ENCODE results near the gene SUGP2.

SUGP2 gene

DNA sequence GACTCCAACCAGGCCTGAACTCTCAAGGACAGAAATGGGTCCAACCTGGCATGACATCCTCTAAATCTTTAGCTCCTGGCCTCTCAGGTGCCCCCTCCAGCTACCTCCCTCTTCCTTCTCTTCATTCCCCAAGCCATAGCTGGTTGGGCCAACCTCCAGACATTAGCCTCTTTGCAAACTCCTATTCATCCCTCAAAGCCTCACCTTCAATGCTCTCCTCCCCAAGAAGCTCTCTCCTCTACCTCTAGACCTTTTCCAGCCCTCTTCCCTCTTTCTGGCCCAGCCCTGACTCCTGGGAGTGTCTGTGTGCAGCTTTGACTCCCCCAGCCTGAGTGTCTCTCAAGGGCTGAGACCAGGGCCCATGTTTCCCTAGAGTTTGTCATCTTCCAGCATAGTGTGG lies 87.0 kb downstream of the SUGP2 start:
- no peak overlapping the region for H3K9ac ChIP-seq (ENCODE audit: insufficient read length)
- H3K4me3 ChIP-seq = no peak overlapping the region
- DNase-seq (ENCODE audit: low read depth, low spot score) = no peak
- no peak overlapping the region for H3K27ac ChIP-seq
- TF ChIP-seq FOXP2 (optimal IDR thresholded peaks at IDR 0.05; ENCODE audit: control extremely low read depth, extremely low read length, insufficient read depth) (no peak), EZH2 (IDR thresholded peaks at IDR 0.05) (no peak), POLR2AphosphoS5 (IDR thresholded peaks at IDR 0.05; ENCODE audit: borderline replicate concordance, low read depth, low read length) (no peak)
- no peaks in the 10 kb centered on the region for H3K9me3 ChIP-seq (ENCODE audit: low read depth, low read length)
- no peaks in the 10 kb centered on the region for H3K36me3 ChIP-seq (ENCODE audit: insufficient read depth, low read length)

DNA sequence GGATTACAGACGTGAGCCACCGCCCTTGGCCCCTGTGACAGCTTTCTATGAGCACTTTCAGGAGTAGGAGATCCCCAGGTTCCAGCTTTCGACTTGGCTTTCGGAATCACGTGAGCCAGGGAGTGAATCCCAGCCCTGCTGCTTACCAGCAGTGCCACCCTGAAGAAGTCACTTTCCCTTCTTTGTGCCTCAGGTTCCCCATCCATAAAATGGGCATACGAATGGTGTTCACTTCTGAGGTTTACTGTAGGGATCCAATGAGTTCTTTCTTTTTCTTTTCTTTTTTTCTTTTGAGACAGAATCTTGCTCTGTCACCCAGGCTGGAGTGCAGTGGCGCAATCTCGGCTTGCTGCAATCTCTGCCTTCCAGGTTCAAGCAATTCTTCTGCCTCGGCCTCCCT lies 88.0 kb downstream of the SUGP2 start:
- no peak overlapping the region for H3K9ac ChIP-seq (ENCODE audit: insufficient read length)
- H3K27ac ChIP-seq = no peak overlapping the region
- H3K9me3 ChIP-seq (ENCODE audit: low read depth, low read length) = no peaks in the 10 kb centered on the region
- no peak overlapping the region for H3K4me3 ChIP-seq
- DNase-seq (ENCODE audit: low read depth, low spot score) = no peak
- no peaks in the 10 kb centered on the region for H3K36me3 ChIP-seq (ENCODE audit: insufficient read depth, low read length)
- no peak for TF ChIP-seq FOXP2 (optimal IDR thresholded peaks at IDR 0.05; ENCODE audit: control extremely low read depth, extremely low read length, insufficient read depth)
- TF ChIP-seq EZH2 (IDR thresholded peaks at IDR 0.05) = no peak
- no peak for TF ChIP-seq POLR2AphosphoS5 (IDR thresholded peaks at IDR 0.05; ENCODE audit: borderline replicate concordance, low read depth, low read length)

DNA sequence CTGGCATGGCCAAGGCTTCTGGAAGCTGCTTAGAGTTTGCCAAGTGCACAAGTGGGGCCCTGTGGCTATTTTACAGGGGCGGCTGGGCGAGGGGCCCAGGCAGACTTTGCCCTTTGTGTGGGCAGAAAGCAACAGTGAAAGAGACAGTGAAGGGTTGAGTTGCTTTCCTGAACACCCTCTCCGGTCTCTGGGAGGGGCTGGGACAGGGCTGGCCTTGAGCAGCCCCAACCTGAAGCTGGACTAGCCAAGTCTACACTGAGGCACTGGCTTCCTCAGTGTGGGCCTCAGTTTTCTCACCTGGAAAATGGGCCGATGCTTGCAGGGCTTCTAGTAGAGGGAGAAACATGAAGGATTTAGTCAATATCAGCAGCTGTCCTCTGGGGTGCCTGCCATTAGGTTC lies 89.9 kb downstream of the SUGP2 start:
- Histone ChIP-seq H3K4me3 (no peak overlapping the region), H3K9me3 (ENCODE audit: low read depth, low read length) (no peaks in the 10 kb centered on the region), H3K9ac (ENCODE audit: insufficient read length) (no peak overlapping the region), H3K27ac (no peak overlapping the region), H3K36me3 (ENCODE audit: insufficient read depth, low read length) (no peaks in the 10 kb centered on the region)
- TF ChIP-seq FOXP2 (optimal IDR thresholded peaks at IDR 0.05; ENCODE audit: control extremely low read depth, extremely low read length, insufficient read depth) (no peak), EZH2 (IDR thresholded peaks at IDR 0.05) (no peak), POLR2AphosphoS5 (IDR thresholded peaks at IDR 0.05; ENCODE audit: borderline replicate concordance, low read depth, low read length) (no peak)
- no peak for DNase-seq (ENCODE audit: low read depth, low spot score)

DNA sequence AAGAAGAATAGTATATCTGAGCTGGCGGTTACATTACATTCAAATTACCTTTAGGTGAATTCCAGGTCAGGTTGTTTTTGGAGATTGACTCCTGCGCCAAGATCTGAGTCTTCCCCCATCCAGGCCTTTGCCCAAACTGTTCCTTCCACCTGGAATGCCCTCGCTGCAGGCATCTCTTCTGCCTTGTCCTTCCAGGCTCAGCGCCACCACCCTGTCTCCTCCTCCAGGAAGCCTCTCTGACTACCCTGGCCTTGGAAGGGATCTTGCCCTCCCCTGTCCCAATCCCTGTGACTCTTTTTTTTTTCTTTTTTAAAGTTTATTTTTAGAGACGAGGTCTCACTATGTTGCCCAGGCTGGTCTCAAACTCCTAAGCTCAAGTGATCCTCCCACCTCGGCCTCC lies 90.6 kb downstream of the SUGP2 start:
- no peak overlapping the region for H3K9ac ChIP-seq (ENCODE audit: insufficient read length)

DNA sequence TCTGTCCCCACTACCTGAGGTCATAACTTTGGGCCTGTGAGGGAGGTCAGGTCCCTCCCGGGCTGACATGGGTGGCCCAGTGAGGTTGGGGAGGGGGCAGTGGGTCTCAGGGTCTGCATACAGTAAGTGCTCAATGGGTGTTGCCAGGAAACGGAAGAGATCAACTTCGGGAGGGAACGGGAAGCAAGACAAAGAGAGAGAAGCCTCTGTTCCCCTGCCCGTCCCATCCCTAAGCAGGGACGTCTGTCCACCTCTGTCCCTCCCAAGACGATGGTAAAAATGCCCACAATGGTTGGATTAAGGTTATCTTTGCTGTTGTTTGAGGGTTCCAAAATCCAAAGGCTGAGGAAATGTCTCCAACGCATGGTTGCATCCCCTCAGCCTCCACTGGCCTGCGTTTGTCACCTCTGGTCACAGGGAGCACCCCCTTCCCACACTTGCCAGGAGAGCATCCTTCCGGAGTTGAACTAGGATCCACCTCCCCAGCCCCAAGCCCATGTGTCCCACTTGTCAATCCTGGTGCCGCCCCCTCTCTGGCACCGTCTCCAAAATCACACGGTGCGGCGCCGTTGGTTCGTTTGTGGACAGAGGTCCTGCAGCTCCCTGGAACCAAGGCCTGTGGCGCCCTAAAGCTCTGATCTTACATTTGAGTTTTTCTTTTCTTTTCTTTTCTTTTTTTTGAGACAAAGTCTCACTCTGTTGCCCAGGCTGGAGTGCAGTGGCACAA lies 91.5 kb downstream of the SUGP2 start:
- Histone ChIP-seq H3K27ac (no peak overlapping the region), H3K9ac (ENCODE audit: insufficient read length) (no peak overlapping the region), H3K4me3 (no peak overlapping the region), H3K36me3 (ENCODE audit: insufficient read depth, low read length) (no peaks in the 10 kb centered on the region), H3K9me3 (ENCODE audit: low read depth, low read length) (no peaks in the 10 kb centered on the region)
- DNase-seq (ENCODE audit: low read depth, low spot score) = no peak
- TF ChIP-seq FOXP2 (optimal IDR thresholded peaks at IDR 0.05; ENCODE audit: control extremely low read depth, extremely low read length, insufficient read depth) (no peak), EZH2 (IDR thresholded peaks at IDR 0.05) (no peak), POLR2AphosphoS5 (IDR thresholded peaks at IDR 0.05; ENCODE audit: borderline replicate concordance, low read depth, low read length) (no peak)

More for the DNA sequence above, 90.6 kb downstream of the SUGP2 start:
- DNase-seq (ENCODE audit: low read depth, low spot score) = no peak
- H3K27ac ChIP-seq = no peak overlapping the region
- no peaks in the 10 kb centered on the region for H3K9me3 ChIP-seq (ENCODE audit: low read depth, low read length)
- no peak overlapping the region for H3K4me3 ChIP-seq
- no peaks in the 10 kb centered on the region for H3K36me3 ChIP-seq (ENCODE audit: insufficient read depth, low read length)
- TF ChIP-seq POLR2AphosphoS5 (IDR thresholded peaks at IDR 0.05; ENCODE audit: borderline replicate concordance, low read depth, low read length) (no peak), FOXP2 (optimal IDR thresholded peaks at IDR 0.05; ENCODE audit: control extremely low read depth, extremely low read length, insufficient read depth) (no peak), EZH2 (IDR thresholded peaks at IDR 0.05) (no peak)
